Measurements from ENCODE around the gene FRS2.

GRCh38 chr12:69534389-69534822 lies 64.2 kb downstream of the FRS2 start:
- TF ChIP-seq CTCF (IDR thresholded peaks at IDR 0.05) (no peak), POLR2A (IDR thresholded peaks at IDR 0.05) (peak in 1 of 2 donors; percentile 34)
